GM18858 (cell line): ENCODE measurements around the gene KCNT2.
"Not testable (repeated sequence)": the region's sequence is repeated elsewhere in the genome, so short reads cannot be mapped to it uniquely, and the experiment has no call there.

Source experiments
- ATAC-seq: cut with Tn5 transposase; IDR thresholded peaks from one replicate; pipeline ENCODE4 v1.9.1; 2021; ENCODE audit not compliant: unreplicated experiment

KCNT2 gene

GRCh38 chr1:196517193-196517592 is 91.0 kb downstream of the KCNT2 start:
- no peak for ATAC-seq

- ATAC-seq, result no peak
Observed at GRCh38 chr1:196516373-196516772, 91.9 kb downstream of the KCNT2 start.

GRCh38 chr1:196515904-196516303 is 92.3 kb downstream of the KCNT2 start:
- no peak for ATAC-seq

- no peak for ATAC-seq
Observed at GRCh38 chr1:196513821-196514220, 94.4 kb downstream of the KCNT2 start.

- no peak for ATAC-seq
Observed at GRCh38 chr1:196510451-196510850, 97.8 kb downstream of the KCNT2 start.

- not testable (repeated sequence) for ATAC-seq
Observed at GRCh38 chr1:196504224-196504623, 104.0 kb downstream of the KCNT2 start.

GRCh38 chr1:196502437-196502836 is 105.8 kb downstream of the KCNT2 start:
- no peak for ATAC-seq

GRCh38 chr1:196501760-196502428 is 106.3 kb downstream of the KCNT2 start:
- no peak for ATAC-seq

GRCh38 chr1:196497817-196498216 is 110.4 kb downstream of the KCNT2 start:
- no peak for ATAC-seq

- ATAC-seq, result no peak
Observed at GRCh38 chr1:196494766-196495165, 113.5 kb downstream of the KCNT2 start.

GRCh38 chr1:196493881-196494280 is 114.4 kb downstream of the KCNT2 start:
- no peak for ATAC-seq

- ATAC-seq, result no peak
Observed at GRCh38 chr1:196488579-196488978, 119.7 kb downstream of the KCNT2 start.

- ATAC-seq, result no peak
Observed at GRCh38 chr1:196486346-196486745, 121.9 kb downstream of the KCNT2 start.

GRCh38 chr1:196481616-196482015 is 126.6 kb downstream of the KCNT2 start:
- ATAC-seq, result no peak

- ATAC-seq, result no peak
Observed at GRCh38 chr1:196477262-196477661, 131.0 kb downstream of the KCNT2 start.

- ATAC-seq, result no peak
Observed at GRCh38 chr1:196467230-196467925, 140.9 kb downstream of the KCNT2 start.

- ATAC-seq, result no peak
Observed at GRCh38 chr1:196466654-196467053, 141.6 kb downstream of the KCNT2 start.

GRCh38 chr1:196466166-196466565 is 142.1 kb downstream of the KCNT2 start:
- no peak for ATAC-seq

- no peak for ATAC-seq
Observed at GRCh38 chr1:196464480-196464941, 143.7 kb downstream of the KCNT2 start.

- no peak for ATAC-seq
Observed at GRCh38 chr1:196462086-196462485, 146.2 kb downstream of the KCNT2 start.

- ATAC-seq, result no peak
Observed at GRCh38 chr1:196461521-196461920, 146.7 kb downstream of the KCNT2 start.

GRCh38 chr1:196459383-196459782 is 148.9 kb downstream of the KCNT2 start:
- no peak for ATAC-seq

GRCh38 chr1:196454792-196455191 is 153.4 kb downstream of the KCNT2 start:
- ATAC-seq, result no peak
